ENCODE measurements around the gene PRPF38A.

PRPF38A gene

DNA sequence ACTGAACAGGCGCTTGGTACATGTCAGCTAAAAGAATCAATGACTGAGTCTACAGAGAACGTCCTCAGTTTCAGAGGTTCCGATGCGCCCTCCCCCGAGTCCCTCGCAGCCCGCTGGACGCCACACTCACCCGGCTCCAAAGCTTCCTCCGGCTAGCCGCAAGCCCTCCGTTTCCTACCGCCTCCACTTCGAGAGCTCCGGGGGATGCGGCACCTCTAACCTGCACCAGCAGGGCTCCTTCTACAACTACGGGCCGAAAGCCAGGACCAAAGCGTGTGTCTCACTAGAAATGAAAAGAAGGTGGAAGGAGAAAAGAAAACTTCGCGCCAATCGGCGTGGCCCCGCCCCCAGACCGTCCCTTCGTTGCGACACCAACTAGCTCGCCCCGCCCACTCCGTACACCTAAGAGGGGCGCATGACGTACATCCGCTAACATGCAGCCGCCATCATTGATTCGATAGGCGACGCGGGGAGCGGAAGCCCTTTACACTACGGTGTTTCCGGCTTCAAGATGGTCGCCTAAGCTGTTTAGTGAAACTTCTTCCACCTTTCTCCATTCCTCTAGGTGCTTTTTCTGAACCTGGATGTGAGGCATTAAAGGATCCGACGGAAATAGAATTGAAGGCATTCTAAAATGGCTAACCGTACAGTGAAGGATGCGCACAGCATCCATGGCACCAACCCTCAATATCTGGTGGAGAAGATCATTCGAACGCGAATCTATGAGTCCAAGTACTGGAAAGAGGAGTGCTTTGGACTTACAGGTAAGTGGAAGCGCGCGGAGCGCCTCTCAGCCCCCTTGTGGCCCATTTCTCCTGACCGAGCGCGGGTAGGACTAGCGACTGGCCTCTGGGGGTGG, at the start of gene PRPF38A, which contains the start of gene ORC1:
TSS of gene PRPF38A (plus strand) at position 487 of the 859 bp plus-strand sequence. CDS start at position 635, 148 bp downstream.
TSS of gene ORC1 (minus strand) at position 308 of the 859 bp plus-strand sequence. CDS start 2,200 bp downstream, outside the sequence.
- Mint-ChIP-seq H3K4me1 (ENCODE audit: low read depth) (peaks cover 54% of the 10 kb centered on the region), H3K36me3 (ENCODE audit: low read depth) (peaks cover 67% of the 10 kb centered on the region), H3K4me3 (peak within 1 kb of the TSS; percentile 100), H3K9me3 (no peaks in the 10 kb centered on the region), H3K27me3 (no peaks in the 10 kb centered on the region), H3K27ac (peak within 1 kb of the TSS; percentile 97)

- H3K4me3 Mint-ChIP-seq: no peak overlapping the region
- H3K9me3 Mint-ChIP-seq: no peaks in the 10 kb centered on the region
- no peaks in the 10 kb centered on the region for H3K4me1 Mint-ChIP-seq (ENCODE audit: low read depth)
- no peaks in the 10 kb centered on the region for H3K27me3 Mint-ChIP-seq
- H3K36me3 Mint-ChIP-seq (ENCODE audit: low read depth): peaks cover 58% of the 10 kb centered on the region
- H3K27ac Mint-ChIP-seq: no peak overlapping the region
Measured at GRCh38 chr1:52355436-52355835, 49.0 kb upstream of the PRPF38A start.

GRCh38 chr1:52355847-52356505, 48.4 kb upstream of the PRPF38A start:
- Mint-ChIP-seq H3K4me1 (ENCODE audit: low read depth) (no peaks in the 10 kb centered on the region), H3K9me3 (no peaks in the 10 kb centered on the region), H3K4me3 (no peak overlapping the region), H3K36me3 (ENCODE audit: low read depth) (peaks cover 57% of the 10 kb centered on the region), H3K27me3 (no peaks in the 10 kb centered on the region), H3K27ac (no peak overlapping the region)

DNA sequence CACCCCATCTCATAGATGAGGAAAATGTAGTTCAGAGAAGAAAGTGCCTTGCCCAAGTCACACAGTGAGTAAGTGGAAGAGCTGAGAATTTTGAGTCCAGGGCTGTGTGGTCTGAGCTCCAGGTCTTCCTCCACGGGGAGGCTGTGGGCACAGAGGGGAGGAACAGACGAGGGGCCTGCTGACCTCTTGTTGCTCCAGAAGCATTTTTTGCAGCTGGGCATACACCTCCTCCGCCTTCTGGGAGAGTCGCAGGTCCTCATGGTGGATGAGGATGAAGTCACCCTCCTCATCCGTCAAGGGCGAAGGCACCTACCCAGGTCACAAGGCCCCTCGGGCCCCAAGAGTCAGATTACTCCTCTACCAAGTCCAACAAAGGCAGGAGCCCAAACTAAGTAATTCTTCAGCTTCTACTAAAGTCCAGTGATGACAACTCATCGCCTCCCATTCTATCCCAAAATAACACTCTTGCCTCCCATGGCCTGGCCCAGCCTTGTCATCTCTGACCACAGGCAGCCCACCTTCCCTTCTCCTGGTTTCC, 47.5 kb upstream of the PRPF38A start:
- Mint-ChIP-seq H3K36me3 (ENCODE audit: low read depth) (peaks cover 66% of the 10 kb centered on the region), H3K9me3 (no peaks in the 10 kb centered on the region), H3K4me3 (no peak overlapping the region), H3K27me3 (no peaks in the 10 kb centered on the region), H3K27ac (peak overlapping the region; percentile 10), H3K4me1 (ENCODE audit: low read depth) (peaks cover 3% of the 10 kb centered on the region)

DNA sequence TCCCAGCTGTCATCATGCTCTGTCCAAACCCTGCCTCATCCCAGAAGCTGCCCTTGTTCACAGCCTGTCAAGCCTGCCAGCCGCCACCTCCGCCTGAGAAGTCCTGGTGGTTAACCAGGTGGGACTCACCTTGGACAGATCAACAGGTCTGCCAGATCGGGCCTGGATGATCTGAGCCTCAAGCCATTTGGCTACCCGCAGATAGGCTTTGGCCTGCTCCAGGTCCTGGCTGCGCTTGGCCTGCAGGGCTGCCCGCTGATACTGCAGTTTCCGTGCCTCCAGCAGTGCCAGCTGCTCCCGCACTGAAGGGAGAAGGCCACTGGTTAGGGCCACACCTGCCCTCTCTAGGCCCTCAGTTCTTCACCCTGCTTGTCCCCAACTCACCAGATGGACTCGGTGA, 47.0 kb upstream of the PRPF38A start:
- Mint-ChIP-seq H3K36me3 (ENCODE audit: low read depth) (peaks cover 65% of the 10 kb centered on the region), H3K4me3 (no peak overlapping the region), H3K9me3 (no peaks in the 10 kb centered on the region), H3K27ac (no peak overlapping the region), H3K4me1 (ENCODE audit: low read depth) (peaks cover 3% of the 10 kb centered on the region), H3K27me3 (no peaks in the 10 kb centered on the region)

- Mint-ChIP-seq H3K27me3 (no peaks in the 10 kb centered on the region), H3K4me3 (no peak overlapping the region), H3K27ac (no peak overlapping the region), H3K4me1 (ENCODE audit: low read depth) (peaks cover 10% of the 10 kb centered on the region), H3K9me3 (no peaks in the 10 kb centered on the region), H3K36me3 (ENCODE audit: low read depth) (peaks cover 59% of the 10 kb centered on the region)
Measured at GRCh38 chr1:52358851-52359497, 45.4 kb upstream of the PRPF38A start.

DNA sequence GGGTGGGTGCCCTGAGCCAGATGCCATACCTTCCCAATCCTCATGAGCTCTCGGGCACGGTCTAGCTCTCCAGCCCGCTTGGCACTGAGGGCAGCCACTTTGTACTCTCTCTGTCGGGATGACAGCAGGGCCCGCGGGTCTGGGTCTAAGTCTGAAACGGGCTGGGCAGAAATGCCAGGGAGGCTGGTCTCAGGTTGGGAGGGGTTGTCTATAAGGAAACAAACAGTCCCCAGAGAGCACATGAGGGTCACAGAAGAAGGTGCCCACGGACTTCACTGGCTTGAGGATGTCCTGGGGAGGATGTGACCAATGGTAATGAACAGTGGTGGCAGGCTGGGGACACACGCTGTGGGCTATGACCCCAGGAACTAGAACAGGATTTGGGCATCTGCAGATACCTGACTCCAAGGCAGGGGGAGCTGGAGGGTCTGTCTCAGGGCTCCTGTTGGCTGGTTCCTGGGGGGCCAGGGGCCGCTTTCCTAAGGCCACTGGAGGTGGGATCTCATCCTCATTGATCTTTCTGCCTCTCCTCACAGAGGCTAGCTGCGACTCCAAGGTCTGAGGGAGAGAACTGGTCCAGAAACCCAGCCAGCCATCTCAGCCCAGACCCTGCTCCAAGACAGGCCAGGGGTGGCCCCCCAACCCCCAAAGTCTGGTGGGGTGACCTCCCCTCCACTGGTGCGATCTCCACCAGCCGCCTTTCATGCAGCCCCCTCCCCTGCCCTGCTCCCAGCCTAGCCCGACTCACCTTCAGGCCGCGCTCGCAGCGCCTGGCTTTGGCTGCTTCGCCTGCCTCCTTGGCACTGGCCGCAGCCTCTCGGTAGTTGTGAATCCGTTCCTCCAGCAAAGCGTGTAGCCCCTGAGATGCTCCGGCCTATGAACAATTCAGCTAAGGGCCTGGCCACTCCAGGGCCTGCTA, 44.5 kb upstream of the PRPF38A start:
- no peak overlapping the region for H3K27ac Mint-ChIP-seq
- no peaks in the 10 kb centered on the region for H3K9me3 Mint-ChIP-seq
- H3K4me1 Mint-ChIP-seq (ENCODE audit: low read depth): peaks cover 20% of the 10 kb centered on the region
- peaks cover 56% of the 10 kb centered on the region for H3K36me3 Mint-ChIP-seq (ENCODE audit: low read depth)
- no peak overlapping the region for H3K4me3 Mint-ChIP-seq
- no peaks in the 10 kb centered on the region for H3K27me3 Mint-ChIP-seq

GRCh38 chr1:52360595-52360968, 43.8 kb upstream of the PRPF38A start:
- H3K4me3 Mint-ChIP-seq: no peak overlapping the region
- no peaks in the 10 kb centered on the region for H3K27me3 Mint-ChIP-seq
- peaks cover 23% of the 10 kb centered on the region for H3K4me1 Mint-ChIP-seq (ENCODE audit: low read depth)
- peaks cover 50% of the 10 kb centered on the region for H3K36me3 Mint-ChIP-seq (ENCODE audit: low read depth)
- no peak overlapping the region for H3K27ac Mint-ChIP-seq
- H3K9me3 Mint-ChIP-seq: no peaks in the 10 kb centered on the region

DNA sequence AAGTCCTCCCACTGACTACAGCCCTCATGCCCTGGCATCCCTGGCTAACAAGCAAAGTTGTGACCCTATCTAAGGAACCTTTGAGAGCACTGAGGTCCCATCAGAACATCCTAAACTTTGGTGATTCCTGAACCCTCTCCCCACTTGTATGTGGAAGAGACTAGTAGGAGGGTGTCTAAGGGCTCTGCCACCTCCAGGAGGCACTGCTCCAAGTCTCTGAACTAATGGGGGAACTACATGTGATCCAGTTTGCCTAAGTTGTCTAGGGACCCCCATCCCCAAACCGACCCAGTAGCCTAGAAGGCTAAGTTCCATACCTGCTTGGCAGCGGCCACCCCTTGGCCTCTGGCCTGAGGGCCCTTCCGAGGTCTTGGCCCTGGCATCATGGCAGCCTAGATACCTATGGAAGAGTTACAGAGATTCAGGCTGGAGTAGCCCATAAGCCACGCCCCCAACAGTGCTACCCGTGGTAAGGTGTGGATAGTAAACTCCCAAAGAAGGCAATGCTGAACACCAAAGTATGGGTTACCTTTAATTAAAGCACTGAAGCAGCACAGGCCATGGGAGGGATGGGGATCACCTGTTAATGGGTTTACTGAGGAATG, 40.1 kb upstream of the PRPF38A start:
- Mint-ChIP-seq H3K27ac (peak overlapping the region; percentile 63), H3K4me3 (peak overlapping the region; percentile 92), H3K36me3 (ENCODE audit: low read depth) (peaks cover 21% of the 10 kb centered on the region), H3K27me3 (no peaks in the 10 kb centered on the region), H3K4me1 (ENCODE audit: low read depth) (peaks cover 45% of the 10 kb centered on the region), H3K9me3 (no peaks in the 10 kb centered on the region)

DNA sequence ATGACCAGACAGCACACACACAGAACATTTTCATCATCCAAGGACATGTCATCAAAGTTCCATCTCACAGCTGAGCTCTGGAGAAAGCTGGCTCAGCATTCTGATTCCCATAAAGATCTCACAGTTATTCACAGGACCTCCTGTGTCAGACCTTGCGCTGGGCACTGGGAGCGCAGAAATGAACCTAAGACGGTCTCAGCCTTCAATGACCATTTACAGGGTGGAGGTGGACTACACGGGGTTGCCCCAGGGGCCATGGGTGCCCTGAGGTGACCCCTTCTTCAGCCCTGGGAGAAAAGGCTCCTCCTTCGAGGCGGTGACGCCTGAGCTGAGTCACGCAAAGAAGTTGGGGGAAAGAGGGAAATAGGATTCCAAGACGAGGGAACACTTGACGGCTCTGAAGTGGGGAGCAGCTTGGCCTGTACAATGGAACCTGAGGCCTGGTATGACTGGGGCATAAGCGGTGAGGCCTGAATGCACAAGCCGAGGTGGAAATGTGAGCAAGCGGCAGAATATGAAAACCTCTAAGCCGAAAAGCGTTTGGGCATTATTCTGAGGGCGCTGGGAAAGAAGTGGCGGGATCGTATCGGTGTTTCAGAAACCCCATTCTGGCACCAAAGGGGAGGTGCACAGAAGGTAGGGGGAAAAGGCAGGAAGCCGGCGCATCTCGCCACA, 39.2 kb upstream of the PRPF38A start:
- Mint-ChIP-seq H3K9me3 (no peaks in the 10 kb centered on the region), H3K4me1 (ENCODE audit: low read depth) (peaks cover 45% of the 10 kb centered on the region), H3K27ac (peak overlapping the region; percentile 91), H3K27me3 (no peaks in the 10 kb centered on the region), H3K36me3 (ENCODE audit: low read depth) (peaks cover 19% of the 10 kb centered on the region), H3K4me3 (peak overlapping the region; percentile 92)

- Mint-ChIP-seq H3K4me1 (ENCODE audit: low read depth) (peaks cover 45% of the 10 kb centered on the region), H3K27me3 (no peaks in the 10 kb centered on the region), H3K9me3 (no peaks in the 10 kb centered on the region), H3K27ac (peak within 1 kb of the TSS; percentile 91), H3K36me3 (ENCODE audit: low read depth) (peaks cover 22% of the 10 kb centered on the region), H3K4me3 (peak within 1 kb of the TSS; percentile 92)
Measured at GRCh38 chr1:52365746-52366516, 38.5 kb upstream of the PRPF38A start, which contains the start of gene CC2D1B. TSS of gene CC2D1B (minus strand) at chr1:52366205. CDS start at chr1:52364620, 1,585 bp downstream.

- H3K9me3 Mint-ChIP-seq: no peaks in the 10 kb centered on the region
- H3K4me3 Mint-ChIP-seq: peak overlapping the region; percentile 92
- peaks cover 22% of the 10 kb centered on the region for H3K36me3 Mint-ChIP-seq (ENCODE audit: low read depth)
- peaks cover 45% of the 10 kb centered on the region for H3K4me1 Mint-ChIP-seq (ENCODE audit: low read depth)
- H3K27me3 Mint-ChIP-seq: no peaks in the 10 kb centered on the region
- H3K27ac Mint-ChIP-seq: peak overlapping the region; percentile 31
Measured at GRCh38 chr1:52366517-52366827, 37.9 kb upstream of the PRPF38A start.

GRCh38 chr1:52367272-52367671, 37.1 kb upstream of the PRPF38A start:
- no peak overlapping the region for H3K27ac Mint-ChIP-seq
- H3K9me3 Mint-ChIP-seq: no peaks in the 10 kb centered on the region
- peaks cover 42% of the 10 kb centered on the region for H3K4me1 Mint-ChIP-seq (ENCODE audit: low read depth)
- no peaks in the 10 kb centered on the region for H3K27me3 Mint-ChIP-seq
- peaks cover 20% of the 10 kb centered on the region for H3K36me3 Mint-ChIP-seq (ENCODE audit: low read depth)
- peak overlapping the region; percentile 49 for H3K4me3 Mint-ChIP-seq
